CD4-positive, alpha-beta T cell (primary cell): ENCODE results near the gene POLR3K. TPM values are rescaled to one million over a fixed set of nuclear protein-coding genes. Genes with fewer than 3 reads are reported as not detected.

ENCODE experiments used
- ATAC-seq: fragments of 200-7000 bp; cut with Tn5 transposase; one replicate; pipeline ENCODE4 v1.10.0; 2022; ENCODE audit warnings: mild to moderate bottlenecking; ENCODE audit not compliant: poor library complexity
- CTCF ChIA-PET: fragments of 350-600 bp; sonication (Branson Sonifier 250); formaldehyde crosslinking; loops from one replicate; lab custom pipeline; 2021; ENCODE audit warnings: antibody characterized with exemption, inconsistent platforms; lab: Charles Lee
- POLR2A ChIA-PET: fragments of 350-600 bp; sonication (Branson Sonifier 250); formaldehyde crosslinking; loops from one replicate; lab custom pipeline; 2021; ENCODE audit warnings: antibody characterized with exemption, inconsistent platforms; lab: Charles Lee
- DNase-seq, 14 experiments: peaks; one replicate each; pipeline ENCODE4 v3.0.0-alpha.2; 2013 to 2020; ENCODE audit warnings: mixed read lengths in 2 of 14
- H3K27ac ChIP-seq, 2 donors: one replicate each; pipeline versions ENCODE4 v1.5.1 to v1.7.0; 2013; ENCODE audit warnings: low read length in 2 of 2, low read depth in 1 of 2, mild to moderate bottlenecking in 1 of 2
- H3K27me3 ChIP-seq, 2 experiments: 1 replicate in 1 of 2; 2 replicates in 1 of 2; pipeline versions ENCODE4 v1.6.1 to v1.7.0; 2013; ENCODE audit warnings: low read length in 2 of 2, control low read depth in 1 of 2, mild to moderate bottlenecking in 1 of 2, moderate library complexity in 1 of 2; ENCODE audit not compliant: insufficient read depth in 2 of 2, control insufficient read depth in 1 of 2
- H3K36me3 ChIP-seq: one replicate; pipeline ENCODE4 v1.6.1; 2013; ENCODE audit warnings: low read length, control low read depth; ENCODE audit not compliant: insufficient read depth
- H3K4me1 ChIP-seq: one replicate; pipeline ENCODE4 v1.6.1; 2013; ENCODE audit warnings: low read length, control low read depth; ENCODE audit not compliant: insufficient read depth
- H3K4me3 ChIP-seq: one replicate; pipeline ENCODE4 v1.5.1; 2013; ENCODE audit warnings: mild to moderate bottlenecking, low read length, moderate library complexity
- H3K9me3 ChIP-seq, 2 experiments: 1 replicate in 1 of 2; 2 replicates in 1 of 2; pipeline versions ENCODE4 v1.6.1 to v1.7.0; 2013; ENCODE audit warnings: low read length in 2 of 2, mild to moderate bottlenecking in 2 of 2, control low read depth in 1 of 2, moderate library complexity in 1 of 2; ENCODE audit not compliant: control insufficient read depth in 1 of 2, insufficient read depth in 1 of 2
- H3K27ac Mint-ChIP-seq: one replicate; pipeline ENCODE4 v1.8.0; 2020; ENCODE audit warnings: mixed read lengths
- H3K27me3 Mint-ChIP-seq: one replicate; pipeline ENCODE4 v1.8.0; 2021; ENCODE audit warnings: mixed read lengths
- H3K36me3 Mint-ChIP-seq: one replicate; pipeline ENCODE4 v1.8.0; 2021; ENCODE audit warnings: low read depth, mixed read lengths
- H3K4me1 Mint-ChIP-seq: one replicate; pipeline ENCODE4 v1.8.0; 2021; ENCODE audit warnings: low read depth, mixed read lengths
- H3K4me3 Mint-ChIP-seq: one replicate; pipeline ENCODE4 v1.8.0; 2020; ENCODE audit warnings: mild to moderate bottlenecking, mixed read lengths
- H3K9me3 Mint-ChIP-seq: one replicate; pipeline ENCODE4 v1.8.0; 2020; ENCODE audit warnings: mixed read lengths
- intact Hi-C, 2 experiments: fragments of 100-400 bp; cut with DNase I in 1 of 2; cut with micrococcal nuclease in 1 of 2; formaldehyde crosslinking; loops; one replicate each; pipeline versions ENCODE4 v1.15.1 to v1.9.0; 2023 to 2025; cut with DNase I, micrococcal nuclease
- total RNA-seq, 174 experiments: library from RNA in 2 of 174; stranded (reverse) in 2 of 174; gene quantifications; one replicate each; pipeline ENCODE4 v1.2.3 and lab custom pipeline; 2021 to 2026
- TF ChIP-seq, protein P1 (sequence below): fragments of 200-600 bp; IDR thresholded peaks from one replicate; pipeline ENCODE4 v1.8.0; 2022; ENCODE audit warnings: antibody characterized with exemption, mild to moderate bottlenecking

Gene POLR3K
- total RNA-seq, 2 experiments from 2014 or later, result 4.1 TPM

DNA sequence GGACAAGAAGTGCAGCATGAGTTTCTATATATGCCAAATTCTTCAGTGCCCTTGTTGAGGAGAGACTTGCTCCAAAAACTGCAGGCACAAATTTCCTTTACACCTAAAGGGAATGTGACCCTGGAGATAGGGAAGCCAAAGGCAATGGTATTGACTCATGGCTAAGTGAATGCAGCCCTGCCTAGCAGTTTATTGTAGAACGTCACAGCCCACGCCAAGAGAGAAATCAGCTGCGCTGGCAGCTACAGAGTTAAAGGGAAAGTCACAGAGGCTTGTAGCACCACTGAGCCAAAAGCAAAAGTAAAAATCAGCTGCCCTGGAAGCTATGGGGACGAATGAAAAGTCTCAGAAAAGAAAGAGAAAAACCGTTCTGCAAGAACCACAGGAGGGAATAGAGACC is 10.1 kb downstream of the POLR3K start:
- ATAC-seq, result no peak
- H3K36me3 Mint-ChIP-seq, result peaks cover 69% of the 10 kb centered on the region
- DNase-seq, result no peak
- Histone ChIP-seq H3K36me3 (peaks cover 39% of the 10 kb centered on the region), H3K27ac (no peak overlapping the region), H3K4me3 (no peak overlapping the region), H3K4me1 (peaks cover 25% of the 10 kb centered on the region), H3K9me3 (no peaks in the 10 kb centered on the region), H3K27me3 (no peaks in the 10 kb centered on the region)
- TF ChIP-seq, protein P1, sequence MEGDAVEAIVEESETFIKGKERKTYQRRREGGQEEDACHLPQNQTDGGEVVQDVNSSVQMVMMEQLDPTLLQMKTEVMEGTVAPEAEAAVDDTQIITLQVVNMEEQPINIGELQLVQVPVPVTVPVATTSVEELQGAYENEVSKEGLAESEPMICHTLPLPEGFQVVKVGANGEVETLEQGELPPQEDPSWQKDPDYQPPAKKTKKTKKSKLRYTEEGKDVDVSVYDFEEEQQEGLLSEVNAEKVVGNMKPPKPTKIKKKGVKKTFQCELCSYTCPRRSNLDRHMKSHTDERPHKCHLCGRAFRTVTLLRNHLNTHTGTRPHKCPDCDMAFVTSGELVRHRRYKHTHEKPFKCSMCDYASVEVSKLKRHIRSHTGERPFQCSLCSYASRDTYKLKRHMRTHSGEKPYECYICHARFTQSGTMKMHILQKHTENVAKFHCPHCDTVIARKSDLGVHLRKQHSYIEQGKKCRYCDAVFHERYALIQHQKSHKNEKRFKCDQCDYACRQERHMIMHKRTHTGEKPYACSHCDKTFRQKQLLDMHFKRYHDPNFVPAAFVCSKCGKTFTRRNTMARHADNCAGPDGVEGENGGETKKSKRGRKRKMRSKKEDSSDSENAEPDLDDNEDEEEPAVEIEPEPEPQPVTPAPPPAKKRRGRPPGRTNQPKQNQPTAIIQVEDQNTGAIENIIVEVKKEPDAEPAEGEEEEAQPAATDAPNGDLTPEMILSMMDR, result no peak
- H3K27me3 Mint-ChIP-seq, result no peaks in the 10 kb centered on the region
- no peak overlapping the region for H3K4me3 Mint-ChIP-seq
- no peaks in the 10 kb centered on the region for H3K9me3 Mint-ChIP-seq
- intact Hi-C loops, result no loop called here
- CTCF ChIA-PET, result no interaction called here
- peaks cover 28% of the 10 kb centered on the region for H3K4me1 Mint-ChIP-seq
- peak overlapping the region; percentile 22 for H3K27ac Mint-ChIP-seq
- POLR2A ChIA-PET, result interaction anchor here (1.1 kb wide), 1 partner anchor 10 kb away, joined by 3 read pairs; the partner anchor contains the start of gene POLR3K

DNA sequence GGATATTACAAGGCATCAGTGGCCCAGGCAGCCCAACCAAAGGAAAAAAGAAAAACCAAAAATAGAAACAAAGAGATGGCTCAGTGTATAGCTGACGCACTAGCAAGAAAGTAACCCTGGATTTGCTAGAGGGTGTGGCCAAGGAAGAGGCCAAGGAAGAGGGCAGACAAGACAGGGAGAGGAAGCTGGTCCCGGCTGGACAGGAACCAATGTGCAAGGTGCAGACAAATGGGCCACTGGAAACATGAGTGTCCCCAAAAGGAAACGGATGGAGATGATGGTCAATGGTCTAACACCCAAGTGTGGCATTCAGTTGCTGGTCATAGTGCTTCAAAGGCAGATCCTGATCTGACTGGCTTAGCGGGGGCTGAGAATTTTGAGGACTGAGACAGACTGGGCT is 10.7 kb downstream of the POLR3K start:
- ATAC-seq (no peak), DNase-seq (no peak)
- peak overlapping the region; percentile 22 for H3K27ac Mint-ChIP-seq
- intact Hi-C loops, result no loop called here
- TF ChIP-seq, protein P1, result no peak
- CTCF ChIA-PET, result no interaction called here
- no peak overlapping the region for H3K4me3 Mint-ChIP-seq
- H3K9me3 ChIP-seq, result no peaks in the 10 kb centered on the region
- H3K36me3 Mint-ChIP-seq, result peaks cover 65% of the 10 kb centered on the region
- no peak overlapping the region for H3K4me3 ChIP-seq
- no peak overlapping the region for H3K27ac ChIP-seq
- no peaks in the 10 kb centered on the region for H3K27me3 Mint-ChIP-seq
- POLR2A ChIA-PET, result interaction anchor here (1.1 kb wide), 1 partner anchor 11 kb away, joined by 3 read pairs; the partner anchor contains the start of gene POLR3K
- peaks cover 30% of the 10 kb centered on the region for H3K4me1 ChIP-seq
- no peaks in the 10 kb centered on the region for H3K27me3 ChIP-seq
- no peaks in the 10 kb centered on the region for H3K9me3 Mint-ChIP-seq
- peaks cover 39% of the 10 kb centered on the region for H3K36me3 ChIP-seq
- peaks cover 33% of the 10 kb centered on the region for H3K4me1 Mint-ChIP-seq

DNA sequence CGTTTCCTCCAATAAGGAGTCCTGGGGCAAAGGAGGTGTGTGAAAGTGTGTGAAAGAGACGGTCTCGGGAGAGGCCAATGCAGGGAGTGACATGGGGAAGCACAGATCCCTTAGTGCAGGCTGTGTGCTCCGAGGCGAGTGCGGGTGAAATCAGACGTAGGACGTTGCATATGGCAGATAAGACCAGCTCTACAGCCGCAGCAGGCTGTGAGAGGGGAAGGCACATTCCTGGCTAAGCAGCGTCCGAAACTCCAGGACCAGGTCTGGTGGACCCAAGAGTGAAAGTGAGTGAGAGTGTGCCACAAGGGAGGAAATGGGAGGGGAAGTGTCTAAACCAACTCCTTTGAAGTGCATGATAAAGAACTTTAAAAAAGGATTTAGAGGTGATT is 11.3 kb downstream of the POLR3K start:
- H3K4me3 Mint-ChIP-seq, result no peak overlapping the region
- TF ChIP-seq, protein P1, result no peak
- no peak overlapping the region for H3K27ac ChIP-seq

More for the DNA sequence above, 11.3 kb downstream of the POLR3K start:
- Histone ChIP-seq H3K27me3 (no peaks in the 10 kb centered on the region), H3K9me3 (no peaks in the 10 kb centered on the region), H3K4me1 (peaks cover 33% of the 10 kb centered on the region), H3K4me3 (no peak overlapping the region), H3K36me3 (peaks cover 35% of the 10 kb centered on the region)
- ATAC-seq (no peak), DNase-seq (no peak)
- peaks cover 60% of the 10 kb centered on the region for H3K36me3 Mint-ChIP-seq
- ChIA-PET POLR2A (no interaction called here), CTCF (no interaction called here)
- intact Hi-C loops, result no loop called here
- H3K9me3 Mint-ChIP-seq, result no peaks in the 10 kb centered on the region
- H3K27me3 Mint-ChIP-seq, result no peaks in the 10 kb centered on the region
- H3K27ac Mint-ChIP-seq, result peak overlapping the region; percentile 22
- H3K4me1 Mint-ChIP-seq, result peaks cover 33% of the 10 kb centered on the region
